GM18502 (cell line): ENCODE measurements around the gene INPP5A.

ENCODE experiments used
- ATAC-seq: cut with Tn5 transposase; IDR thresholded peaks from one replicate; pipeline ENCODE4 v1.9.1; 2021; ENCODE audit warnings: mild to moderate bottlenecking; ENCODE audit not compliant: unreplicated experiment, poor library complexity

The INPP5A gene

DNA sequence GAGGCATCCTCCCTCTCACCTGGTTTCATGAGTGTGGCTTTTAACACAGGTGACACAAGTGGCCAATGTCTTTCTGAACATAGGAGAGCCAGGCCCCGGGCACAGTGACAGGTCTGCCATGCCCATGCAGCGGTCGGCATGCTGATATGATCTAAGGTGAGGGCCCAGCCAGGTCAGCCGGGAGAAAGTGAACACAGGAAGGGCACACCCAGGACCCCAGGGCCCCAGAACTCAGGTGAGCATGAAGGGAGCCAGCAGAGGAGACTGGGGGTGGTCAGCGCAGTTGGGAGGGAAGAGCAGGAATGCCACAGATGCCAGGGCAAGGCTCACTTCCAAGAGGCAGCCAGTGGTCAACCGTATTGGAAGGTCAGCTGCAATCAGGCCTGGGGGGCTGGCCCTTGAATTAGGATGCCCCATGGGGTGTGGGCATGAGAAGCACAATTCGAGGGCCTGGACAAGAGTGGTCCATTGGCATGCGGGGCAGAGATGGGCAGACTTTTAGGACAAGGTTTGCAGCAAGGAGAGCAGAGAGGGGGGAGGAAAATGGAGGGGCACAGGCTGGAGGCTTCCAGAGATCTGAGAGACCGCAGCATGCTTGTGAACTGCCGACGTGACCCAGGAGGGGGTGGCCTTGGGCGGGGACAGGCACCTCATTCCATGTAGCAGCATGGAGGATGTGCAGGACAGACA, 3.9 kb upstream of the INPP5A start:
- no peak for ATAC-seq

DNA sequence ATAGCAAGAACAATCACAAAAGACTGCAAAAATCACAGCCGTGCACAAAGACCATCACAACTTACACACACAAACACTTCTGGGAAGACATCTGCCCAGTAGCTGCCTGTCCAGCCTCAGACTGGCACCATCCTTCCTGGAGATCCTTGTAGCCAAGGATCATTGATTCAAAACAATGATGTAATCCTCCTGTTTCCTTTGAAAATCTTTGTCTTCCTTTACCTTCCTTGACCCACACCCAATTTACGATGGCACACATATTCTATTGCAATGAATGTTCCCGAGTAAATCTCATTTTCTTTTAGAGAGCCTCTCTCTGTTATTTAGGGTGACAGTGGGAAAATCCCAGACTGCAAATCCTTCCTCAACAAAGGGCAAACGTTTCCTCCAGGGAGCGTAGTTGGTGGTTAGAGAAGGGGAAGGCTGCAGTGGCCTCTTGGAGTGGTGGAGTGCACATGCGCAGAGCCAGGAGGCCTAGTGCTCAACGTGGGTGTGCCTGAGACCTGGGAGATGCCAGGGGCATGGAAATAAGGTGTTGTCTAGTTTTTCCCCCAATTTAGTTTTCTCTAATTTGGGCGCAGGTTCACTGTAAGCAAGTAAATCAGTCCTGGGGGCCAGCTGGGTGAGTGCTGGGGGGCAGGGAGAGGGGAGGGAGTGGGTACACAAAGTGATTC, 3.1 kb upstream of the INPP5A start:
- ATAC-seq: no peak

DNA sequence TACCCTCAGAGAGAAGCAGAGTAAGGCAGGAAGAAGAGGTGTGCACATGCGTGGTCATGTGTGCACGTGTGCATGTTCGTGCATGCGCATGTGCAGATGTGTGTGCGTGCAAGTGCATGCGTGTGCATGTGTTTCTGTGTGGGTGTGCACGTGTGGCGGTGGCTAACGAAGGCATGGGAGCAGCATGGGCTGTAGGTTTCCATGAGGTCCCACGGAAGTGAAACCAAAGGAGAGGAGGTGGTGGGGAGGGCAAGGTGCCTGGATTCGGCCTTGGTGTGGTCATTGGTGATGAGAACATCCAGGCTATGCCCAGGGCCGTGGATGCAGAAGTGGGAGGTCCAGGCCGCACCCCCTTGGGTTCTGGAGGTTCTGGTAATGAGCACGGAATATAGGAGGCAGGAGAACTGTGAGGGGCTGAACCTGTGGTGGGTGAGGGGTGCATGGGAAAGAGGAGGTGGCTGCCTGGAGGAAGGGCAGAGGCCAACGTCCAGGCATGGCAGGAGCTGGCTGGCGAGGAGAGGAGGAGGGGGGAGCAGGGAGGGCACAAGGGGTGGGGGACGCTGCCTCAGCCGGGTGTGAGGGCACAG, 2.4 kb upstream of the INPP5A start:
- ATAC-seq: no peak

DNA sequence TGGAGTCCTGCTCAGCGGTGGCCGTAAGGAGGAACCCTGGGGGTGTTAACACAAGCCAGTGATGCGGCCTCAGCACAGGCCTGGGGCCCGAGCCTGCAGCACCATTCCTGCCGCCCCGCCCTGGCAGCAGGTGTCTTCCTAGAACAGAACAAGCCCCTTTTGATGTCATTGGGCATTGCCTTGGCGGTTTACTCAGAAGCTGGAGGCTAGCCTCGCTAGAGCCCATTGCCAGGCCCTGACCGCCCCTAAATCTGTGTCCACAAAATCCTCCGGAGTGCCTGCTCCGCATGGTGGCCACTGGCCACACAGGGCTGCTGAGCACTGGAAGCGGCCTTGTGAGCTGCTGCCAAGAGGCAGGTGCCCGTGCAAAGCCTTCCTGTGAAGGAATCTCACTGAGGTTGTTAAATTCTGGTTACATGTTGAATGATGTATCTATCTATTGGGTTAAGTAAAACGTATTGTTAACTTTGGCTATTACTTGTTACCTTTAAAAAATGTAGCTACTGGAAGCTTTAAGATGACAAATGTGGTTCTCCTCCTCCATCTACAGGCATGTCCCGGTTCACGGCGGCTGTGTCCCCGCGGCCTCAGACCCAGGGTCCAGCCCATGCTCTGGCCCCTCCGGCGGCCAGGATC, 1.2 kb upstream of the INPP5A start:
- ATAC-seq: peak; percentile 1

DNA sequence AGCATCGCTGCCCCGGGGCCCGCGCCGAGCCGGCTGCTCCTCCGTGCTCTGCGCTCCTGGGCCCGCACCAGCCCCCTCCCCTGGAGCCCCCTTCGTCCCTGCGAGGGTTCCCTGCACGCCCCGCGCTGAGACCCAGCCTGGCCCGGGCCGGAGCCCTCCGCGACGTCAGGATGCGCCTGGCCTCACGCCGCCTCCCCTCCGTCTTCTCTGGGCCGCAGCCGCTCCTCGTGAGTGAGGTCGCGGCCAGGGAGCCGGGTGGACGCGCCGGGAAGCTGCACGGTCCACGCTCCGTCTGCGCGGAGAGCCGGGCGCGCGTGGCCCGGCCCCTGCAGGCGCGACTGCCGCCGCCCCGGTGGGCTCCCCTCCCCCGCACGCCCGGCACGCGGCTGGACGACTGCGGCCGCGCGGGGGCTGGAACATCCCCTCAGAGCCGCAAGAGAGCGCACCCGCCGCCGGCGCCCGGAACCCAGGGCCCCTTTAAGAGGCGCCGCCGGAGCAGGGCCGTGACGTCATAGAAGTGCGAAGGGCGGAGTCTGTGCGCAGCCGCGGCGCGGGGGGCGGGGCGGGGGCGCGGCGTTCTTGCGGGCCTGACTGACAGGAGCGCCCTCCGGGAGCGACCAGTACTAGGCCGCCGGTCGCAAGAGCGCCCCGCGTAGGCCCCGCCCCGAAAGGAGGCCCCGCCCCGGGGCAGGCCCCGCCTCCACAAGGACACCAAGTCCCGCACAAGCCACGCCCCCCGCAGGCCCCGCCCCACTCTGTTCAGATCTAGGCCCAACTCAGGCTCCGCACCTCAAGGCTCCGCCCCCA, 507 bp upstream of the INPP5A start:
- peak; percentile 90 for ATAC-seq

DNA sequence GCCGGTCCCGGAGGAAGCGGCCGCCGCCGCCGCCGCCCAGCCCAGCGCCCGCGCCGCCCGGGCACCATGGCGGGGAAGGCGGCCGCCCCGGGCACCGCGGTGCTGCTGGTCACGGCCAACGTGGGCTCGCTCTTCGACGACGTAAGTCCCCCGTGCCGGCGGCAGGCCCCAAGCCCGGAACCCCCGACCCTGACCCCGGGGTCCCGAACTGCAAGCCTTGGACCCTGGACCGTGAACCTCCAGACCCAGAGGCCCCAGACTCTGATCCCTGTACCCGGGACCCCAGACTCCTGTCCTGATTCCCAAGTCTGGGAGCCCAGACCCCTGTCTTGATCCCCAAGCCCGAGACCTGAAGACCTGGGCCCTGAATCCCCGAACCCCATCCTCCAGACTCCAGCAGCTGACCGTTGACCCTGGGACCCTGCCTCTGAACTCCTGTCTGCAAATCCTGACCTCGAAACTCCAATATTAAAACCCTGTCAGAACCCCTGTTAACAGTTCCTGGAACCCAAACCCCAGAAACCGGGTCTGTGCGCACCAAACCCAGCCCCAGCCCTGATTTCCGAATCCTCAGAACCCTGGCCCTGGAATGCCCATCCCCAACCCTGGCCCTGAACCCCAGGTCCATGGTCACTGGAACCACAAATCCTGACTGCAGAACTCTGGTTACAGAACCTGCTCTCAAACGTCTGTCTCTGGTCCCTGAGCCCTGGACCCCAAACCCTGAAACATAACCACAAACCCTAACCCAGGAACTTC, 623 bp downstream of the INPP5A start:
- ATAC-seq: no peak

DNA sequence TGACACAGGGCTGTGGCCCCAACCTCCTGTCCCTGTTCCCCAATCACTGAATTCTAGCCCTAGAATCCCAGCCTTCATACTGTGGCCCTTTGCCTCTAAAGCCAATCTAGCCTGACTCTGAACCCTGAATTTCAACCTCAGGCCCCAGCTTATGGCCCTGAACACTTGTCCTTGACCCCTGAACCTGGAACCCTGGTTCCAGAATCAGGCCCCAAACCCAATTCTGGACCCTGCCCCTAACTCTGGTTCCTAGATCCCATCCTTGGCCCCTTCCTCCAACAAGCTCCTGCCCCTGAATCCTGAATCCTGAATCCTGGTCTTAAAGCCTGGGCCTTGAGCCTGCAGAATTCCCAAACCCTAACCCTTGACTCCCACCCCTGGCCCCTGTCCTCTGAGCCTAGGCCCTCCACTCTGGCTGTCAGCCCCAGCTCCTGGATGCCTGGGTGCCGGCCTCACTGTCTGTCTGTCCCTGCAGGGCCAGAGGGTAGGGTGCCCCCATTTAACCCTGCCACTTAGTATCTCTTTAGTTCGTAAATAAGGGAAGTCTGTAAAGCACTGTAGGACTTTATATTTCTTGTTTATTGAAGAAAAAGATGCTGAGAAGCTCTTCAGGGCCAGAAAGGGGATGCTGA, 1.3 kb downstream of the INPP5A start:
- no peak for ATAC-seq

DNA sequence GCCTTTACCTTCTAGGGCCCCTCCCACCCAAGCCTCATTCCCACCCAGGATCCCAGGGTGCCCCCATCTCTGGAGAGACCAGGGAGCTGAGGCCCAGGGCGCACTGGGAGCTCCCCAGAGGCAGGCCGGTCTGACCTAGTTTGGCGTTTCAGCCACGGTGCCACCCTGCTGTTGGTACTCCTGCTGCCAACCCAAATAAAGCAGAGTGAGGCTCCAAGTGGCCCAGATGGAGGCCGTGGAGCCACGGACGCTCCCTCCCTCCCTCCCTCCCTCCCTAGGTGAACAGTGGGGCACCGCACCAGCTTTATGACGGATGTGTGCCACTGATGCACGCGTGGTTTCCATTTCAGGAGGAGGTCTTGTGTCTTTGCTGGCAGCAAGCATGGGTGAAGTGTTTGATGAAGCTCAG, 1.8 kb downstream of the INPP5A start:
- no peak for ATAC-seq

DNA sequence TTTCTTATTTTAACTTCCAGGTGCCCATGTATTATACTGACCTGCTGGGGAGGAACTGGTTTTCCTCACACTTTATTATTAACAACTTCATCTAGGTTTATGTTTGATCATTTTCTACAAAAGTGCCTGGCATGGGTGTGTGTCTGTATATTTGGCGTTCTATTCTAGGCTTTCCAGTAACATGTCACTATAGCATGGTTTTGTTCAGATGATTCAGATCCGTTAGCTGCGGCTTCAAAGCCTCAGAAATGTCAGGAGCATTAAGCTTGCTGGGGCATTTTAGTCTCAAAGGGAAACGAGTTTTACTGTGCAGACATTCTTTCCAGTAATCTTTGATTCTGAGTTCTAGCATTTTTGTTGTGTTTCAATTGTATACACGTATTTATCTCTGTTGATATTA, 2.3 kb downstream of the INPP5A start:
- no peak for ATAC-seq

DNA sequence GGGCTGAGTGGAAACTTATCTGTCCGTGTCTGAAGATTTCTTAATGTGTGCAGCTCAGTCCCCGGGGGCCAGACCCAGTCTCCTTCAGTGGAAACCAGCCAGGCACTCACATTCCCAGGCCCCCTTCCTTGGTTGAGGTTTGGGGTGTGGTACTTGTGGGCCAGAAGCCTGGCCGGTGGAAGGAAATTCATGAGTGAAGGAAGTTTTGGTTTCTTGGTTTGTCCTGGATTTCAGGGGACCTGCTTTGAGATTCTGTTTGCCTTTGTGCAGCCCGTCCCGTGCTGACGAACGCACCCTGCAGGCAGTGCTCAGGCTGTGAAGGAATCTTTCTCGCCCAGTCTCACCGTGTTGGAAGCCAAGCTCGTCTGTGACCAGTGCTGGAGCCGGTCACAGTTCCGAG, 2.9 kb downstream of the INPP5A start:
- ATAC-seq: no peak

DNA sequence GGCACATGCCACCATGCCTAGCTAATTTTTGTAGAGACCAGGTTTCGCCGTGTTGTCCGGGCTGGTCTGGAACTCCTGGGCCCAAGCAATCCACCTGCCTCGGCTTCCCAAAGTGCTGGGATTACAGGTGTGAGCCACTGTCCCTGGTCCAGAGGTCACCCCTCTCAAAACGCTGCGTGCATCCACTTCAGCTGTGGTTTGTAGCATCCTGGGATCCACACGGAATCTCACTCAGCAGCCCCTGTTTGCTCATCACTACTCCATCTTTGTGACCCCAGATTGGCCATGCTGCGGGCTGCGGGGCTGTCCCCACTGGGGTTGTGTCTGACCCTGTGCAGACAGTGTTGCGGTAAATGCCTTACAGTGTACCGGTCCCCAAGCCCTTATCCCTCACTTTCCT, 3.5 kb downstream of the INPP5A start:
- no peak for ATAC-seq

DNA sequence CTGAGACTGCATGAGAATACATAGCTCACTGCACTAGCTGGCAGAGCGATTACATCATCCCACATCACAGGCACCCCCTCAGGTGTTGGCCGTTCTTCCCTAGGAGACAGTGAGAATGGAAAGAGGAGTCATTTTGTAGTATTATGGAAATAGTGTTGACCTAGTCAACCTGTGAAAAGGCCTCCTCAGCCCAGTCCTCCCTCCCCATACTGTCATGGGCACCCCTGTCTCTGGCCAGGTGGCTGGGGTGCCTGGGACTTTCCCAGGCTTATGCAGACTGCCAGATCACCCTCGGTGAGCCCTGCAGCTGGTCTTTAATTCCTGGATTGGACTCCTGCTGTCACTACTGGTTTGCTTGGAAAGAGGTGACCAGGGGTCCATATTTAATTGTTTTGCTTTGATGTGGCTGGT, 4.0 kb downstream of the INPP5A start:
- no peak for ATAC-seq

DNA sequence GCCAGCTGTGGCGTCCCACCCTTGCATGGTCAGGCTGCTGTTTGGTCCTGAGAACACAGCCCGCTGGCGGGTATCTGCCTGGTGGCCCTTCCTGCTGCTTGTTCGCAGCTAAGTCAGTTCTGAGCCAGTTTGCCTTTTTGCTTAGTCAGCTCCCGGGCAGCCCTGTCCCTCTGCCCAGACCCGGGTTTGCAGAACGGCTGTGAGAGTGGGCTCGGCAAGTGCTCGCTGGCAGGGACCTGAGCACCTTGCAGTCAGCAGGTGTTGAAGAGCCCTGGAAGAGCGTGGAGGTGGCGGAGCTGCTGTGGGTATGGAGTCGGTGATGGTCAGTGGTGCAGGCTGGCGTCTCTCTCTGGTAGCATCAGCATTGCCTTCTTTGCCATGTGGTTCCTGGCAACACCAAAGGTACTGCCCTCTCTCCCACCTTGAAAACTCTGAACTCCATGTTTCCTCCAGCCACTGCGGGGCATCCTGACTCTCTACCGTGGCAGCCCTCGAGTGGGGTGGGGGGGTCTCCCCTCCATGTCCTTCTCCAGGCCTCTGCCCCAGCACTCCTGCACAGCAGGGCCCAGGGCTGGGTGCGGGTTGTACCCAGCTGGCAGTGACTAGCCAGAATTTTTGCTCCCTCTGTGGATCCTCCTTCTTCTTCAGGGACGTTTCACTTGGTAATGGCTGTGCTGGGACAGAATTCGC, 4.6 kb downstream of the INPP5A start:
- no peak for ATAC-seq

DNA sequence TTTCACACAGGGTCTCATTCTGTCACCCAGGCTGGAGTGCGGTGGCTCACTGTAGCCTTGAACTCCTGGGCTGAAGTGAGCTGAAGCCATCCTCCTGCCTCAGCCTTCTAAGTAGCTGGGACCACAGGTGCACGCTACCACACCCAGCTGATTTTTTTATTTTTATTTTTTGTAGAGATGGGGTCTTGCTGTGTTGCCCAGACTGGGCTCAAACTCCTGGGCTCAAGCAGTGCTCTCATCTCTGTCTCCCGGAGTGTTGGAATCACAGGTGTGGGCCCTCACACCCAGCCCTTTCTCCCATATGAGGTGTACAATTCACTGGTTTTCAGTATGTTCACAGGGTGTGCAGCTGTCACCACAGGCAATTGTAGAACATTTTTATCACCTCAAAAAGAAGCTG, 5.2 kb downstream of the INPP5A start:
- ATAC-seq: no peak

DNA sequence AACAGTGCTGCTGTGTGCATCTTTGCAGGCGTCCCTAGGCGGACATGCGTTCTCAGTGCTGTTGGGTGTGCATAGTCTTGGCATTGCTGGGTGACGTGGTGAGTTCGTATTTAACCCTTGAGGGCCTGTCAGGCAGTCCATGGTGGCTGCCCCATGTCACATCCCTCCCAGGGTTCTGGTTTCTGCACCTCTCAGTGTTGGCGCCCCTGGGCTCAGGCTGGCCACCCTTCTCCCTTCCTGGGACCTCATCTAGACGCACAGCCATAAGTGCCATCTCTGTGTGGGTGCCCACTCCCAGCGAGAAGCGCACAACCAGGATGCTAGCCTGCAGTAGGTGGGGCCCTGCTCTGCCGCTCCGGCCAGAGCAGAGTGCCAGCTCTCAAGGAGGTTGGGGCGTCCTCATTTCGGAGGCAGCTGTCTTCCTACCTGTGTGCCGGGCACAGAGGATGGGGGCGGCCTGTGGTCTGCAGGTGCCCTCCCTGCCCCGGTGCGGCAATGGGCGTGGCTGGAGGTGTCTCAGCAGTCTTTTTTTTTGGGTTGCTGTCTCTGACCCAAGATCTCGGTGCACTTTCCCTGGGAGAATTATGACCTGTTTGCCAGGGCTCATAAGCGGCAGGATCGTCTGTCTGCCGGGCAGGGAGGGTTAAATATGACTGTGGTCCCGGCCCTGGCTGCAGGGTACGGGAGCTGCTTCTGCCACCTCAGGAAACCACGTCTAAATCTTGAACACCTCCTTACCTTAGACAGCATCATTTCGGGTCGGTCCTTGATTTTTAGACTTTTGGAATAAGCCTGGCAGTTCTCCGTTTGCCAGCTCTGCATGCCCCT, 6.5 kb downstream of the INPP5A start:
- no peak for ATAC-seq

DNA sequence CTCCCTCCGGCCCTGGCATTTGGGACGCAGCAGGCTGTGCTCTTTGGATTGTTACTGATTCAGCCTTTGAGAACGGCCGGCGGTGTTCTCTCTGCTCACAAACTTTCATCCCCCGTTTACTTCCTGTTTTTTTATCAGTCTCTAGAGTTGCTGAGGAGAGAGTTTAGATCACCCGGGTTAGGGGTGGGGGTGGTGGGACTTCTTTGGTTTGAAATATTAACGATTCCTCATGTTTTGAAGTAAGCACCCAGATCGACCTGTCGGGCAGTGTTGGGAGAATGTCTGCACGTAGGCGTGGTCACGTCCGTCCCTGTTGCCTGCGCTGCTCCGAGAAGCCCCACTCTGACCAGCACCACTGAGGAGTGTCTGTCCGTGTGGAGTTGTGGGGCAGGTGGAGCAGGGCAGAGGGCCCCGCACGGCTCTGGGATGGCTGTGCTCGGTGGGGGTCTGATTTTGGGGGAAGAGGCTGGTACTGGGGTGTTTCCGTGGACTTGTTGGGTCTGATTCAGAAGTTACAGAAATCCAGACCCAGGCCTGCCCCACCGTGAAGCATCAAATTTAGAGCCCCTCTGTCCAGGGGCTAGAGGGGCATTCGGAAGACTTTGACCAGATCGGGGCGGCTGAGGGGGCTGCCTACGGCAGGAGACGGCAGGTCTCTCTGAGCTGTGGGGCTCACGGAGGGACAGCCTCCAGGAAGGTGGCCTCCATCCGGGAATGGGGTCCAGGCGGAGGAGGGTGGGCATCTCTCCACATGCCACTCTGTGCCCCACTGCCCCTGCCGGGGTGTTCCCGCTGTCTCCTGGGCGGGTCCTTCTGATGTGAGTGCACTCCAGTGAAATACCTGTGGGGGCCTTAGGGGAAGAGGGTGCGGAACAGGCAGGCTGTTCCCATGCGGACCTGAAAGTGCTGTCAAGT, 7.4 kb downstream of the INPP5A start:
- ATAC-seq: no peak
